Measurements from ENCODE around the gene NACA2.

DNA sequence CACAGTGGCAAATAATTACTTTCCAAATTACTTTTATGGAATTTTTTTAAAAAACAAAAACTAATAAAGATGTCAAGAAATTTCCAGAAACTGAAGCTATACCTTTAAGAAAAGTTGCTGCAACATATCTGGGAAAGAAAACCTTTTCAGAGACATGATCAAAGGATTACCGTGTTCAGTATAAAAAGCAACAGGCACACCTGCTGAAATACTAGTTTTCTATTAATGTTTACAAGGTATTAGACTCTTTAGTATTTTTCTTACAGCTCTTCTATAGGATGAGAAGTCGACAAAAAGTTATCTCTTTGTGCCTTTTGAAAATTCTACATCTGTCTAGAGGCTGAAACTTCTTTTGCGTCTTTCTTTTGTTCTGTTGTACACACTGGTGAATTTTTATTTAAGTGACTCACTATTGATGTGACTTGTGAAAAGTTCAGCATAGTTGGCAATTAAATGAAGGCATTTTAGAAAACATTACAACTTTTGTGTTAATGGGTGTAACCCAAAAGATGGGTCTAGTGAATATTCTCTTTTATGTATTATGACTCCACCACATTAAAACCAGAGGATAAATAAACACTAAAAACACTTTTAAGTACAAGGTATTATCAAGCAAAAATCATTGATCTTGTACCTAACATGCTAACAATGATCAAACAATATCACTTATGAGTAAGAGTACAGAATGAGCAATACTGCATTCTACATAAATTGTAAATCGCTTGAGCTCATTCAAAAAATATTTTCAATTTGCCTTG, 23.8 kb downstream of the NACA2 start:
- TF ChIP-seq, protein P1, sequence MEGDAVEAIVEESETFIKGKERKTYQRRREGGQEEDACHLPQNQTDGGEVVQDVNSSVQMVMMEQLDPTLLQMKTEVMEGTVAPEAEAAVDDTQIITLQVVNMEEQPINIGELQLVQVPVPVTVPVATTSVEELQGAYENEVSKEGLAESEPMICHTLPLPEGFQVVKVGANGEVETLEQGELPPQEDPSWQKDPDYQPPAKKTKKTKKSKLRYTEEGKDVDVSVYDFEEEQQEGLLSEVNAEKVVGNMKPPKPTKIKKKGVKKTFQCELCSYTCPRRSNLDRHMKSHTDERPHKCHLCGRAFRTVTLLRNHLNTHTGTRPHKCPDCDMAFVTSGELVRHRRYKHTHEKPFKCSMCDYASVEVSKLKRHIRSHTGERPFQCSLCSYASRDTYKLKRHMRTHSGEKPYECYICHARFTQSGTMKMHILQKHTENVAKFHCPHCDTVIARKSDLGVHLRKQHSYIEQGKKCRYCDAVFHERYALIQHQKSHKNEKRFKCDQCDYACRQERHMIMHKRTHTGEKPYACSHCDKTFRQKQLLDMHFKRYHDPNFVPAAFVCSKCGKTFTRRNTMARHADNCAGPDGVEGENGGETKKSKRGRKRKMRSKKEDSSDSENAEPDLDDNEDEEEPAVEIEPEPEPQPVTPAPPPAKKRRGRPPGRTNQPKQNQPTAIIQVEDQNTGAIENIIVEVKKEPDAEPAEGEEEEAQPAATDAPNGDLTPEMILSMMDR (optimal IDR thresholded peaks at IDR 0.05 in 1 of 3, IDR thresholded peaks at IDR 0.05 in 1 of 3, conservative IDR thresholded peaks at IDR 0.05 in 1 of 3; ENCODE audit: extremely low read depth in 1 of 3, insufficient read depth in 2 of 3, low read length in 3 of 3) = no peak
- no peak for TF ChIP-seq EZH2 (IDR thresholded peaks at IDR 0.05; ENCODE audit: low read length)

All from keratinocyte (primary cell).